HPDE6-E6E7 (cell line): ENCODE data around the gene ADAMTSL2.
A peak's percentile ranks its signal among the peaks of the same experiment; 100 is the strongest.
"Not testable (repeated sequence)": the region's sequence is repeated elsewhere in the genome, so short reads cannot be mapped to it uniquely, and the experiment has no call there.

Source experiments
- DNase-seq: peaks from one replicate; pipeline ENCODE4 v3.0.0; 2011; ENCODE audit warnings: missing footprints; ENCODE audit errors: extremely low spot score

The ADAMTSL2 gene

GRCh38 chr9:133558191-133559126 lies 24.0 kb downstream of the ADAMTSL2 start:
- peak; percentile 63 for DNase-seq

DNA sequence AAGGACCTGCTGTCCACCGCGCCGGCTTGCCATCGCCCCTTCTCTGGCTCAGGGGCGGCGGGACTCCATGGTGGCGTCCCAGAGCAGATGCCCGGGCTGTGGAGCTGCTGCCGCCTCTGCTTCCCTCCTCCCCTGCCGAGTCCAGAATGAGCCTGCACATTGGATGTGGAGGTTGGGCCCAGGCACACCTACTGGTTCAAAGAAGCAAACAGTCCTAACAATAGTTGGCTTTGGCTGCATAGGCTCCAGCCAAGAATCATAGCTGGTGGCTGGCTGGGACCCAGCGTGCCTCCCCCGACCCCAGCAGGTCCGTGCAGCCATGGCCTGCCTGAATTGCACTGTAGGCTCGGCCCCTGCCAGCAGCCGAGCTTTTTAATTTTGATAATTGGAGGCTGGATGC lies 25.8 kb downstream of the ADAMTSL2 start:
- DNase-seq, result no peak

DNA sequence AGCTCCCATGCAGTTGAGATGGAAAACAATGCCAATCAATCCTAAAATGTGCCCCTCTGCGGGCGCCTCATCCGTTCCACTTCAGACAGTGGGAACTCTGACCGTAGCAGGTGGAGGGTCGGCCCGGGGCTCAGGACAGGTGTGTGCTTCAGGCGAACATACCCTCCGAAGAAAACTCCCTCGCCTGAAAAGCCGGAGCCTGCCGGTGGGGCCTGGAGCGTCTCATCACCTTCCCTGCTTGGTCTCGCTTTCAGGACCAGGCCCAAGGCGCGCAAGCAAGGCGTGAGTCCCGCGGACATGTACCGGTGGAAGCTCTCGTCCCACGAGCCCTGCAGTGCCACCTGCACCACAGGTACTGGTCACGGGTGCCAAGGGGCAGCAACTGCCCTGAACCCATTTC lies 26.4 kb downstream of the ADAMTSL2 start:
- DNase-seq, result no peak

GRCh38 chr9:133561976-133562554 lies 27.6 kb downstream of the ADAMTSL2 start:
- DNase-seq, result no peak

DNA sequence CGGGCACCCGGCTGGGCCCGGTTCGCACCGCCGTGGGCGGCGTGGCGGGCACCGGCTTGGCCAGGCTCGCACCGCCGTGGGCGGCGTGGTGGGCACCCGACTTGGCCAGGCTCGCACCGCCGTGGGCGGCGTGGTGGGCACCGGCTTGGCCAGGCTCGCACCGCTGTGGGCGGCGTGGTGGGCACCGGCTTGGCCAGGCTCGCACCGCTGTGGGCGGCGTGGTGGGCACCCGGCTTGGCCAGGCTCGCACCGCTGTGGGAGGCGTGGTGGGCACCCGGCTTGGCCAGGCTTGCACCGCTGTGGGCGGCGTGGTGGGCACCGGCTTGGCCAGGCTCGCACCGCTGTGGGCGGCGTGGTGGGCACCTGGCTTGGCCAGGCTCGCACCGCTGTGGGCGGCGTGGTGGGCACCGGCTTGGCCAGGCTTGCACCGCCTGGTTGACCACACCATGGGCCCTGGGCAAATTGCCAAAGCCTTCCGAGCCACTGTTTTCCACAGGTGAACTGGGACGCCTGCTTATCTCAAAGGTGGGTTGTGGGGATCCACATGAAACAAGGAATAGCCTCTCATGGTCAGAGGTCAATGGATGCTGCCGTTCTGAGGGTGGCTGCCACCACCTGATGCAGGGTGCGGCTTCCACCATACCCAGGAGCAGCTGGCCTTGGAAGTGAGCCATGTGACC lies 28.2 kb downstream of the ADAMTSL2 start:
- DNase-seq, result no peak

DNA sequence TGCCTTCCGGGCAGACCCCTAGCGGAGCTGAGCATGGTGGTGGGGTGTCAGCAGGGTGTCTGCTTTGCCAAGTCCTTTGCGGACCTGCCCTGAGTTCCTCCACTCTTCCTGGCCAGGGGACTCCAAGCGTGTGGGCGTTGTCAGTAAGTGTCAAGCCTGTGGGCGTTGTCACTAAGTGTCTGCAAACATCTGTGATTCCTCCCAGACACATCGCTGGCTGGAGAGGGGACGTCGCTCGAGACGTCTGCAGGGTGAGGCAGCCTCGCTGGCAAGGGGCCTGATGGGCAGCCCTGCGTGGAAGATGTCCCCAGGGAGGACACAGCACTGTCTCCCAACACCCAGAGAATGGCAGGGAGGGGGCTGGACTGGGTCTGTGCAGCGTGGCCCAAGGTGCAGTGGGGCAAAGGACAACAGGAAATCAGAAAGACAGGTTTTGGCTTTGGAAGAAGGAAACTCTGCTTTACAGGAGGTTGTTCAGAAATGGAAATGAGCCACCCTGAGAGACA lies 28.8 kb downstream of the ADAMTSL2 start:
- no peak for DNase-seq

DNA sequence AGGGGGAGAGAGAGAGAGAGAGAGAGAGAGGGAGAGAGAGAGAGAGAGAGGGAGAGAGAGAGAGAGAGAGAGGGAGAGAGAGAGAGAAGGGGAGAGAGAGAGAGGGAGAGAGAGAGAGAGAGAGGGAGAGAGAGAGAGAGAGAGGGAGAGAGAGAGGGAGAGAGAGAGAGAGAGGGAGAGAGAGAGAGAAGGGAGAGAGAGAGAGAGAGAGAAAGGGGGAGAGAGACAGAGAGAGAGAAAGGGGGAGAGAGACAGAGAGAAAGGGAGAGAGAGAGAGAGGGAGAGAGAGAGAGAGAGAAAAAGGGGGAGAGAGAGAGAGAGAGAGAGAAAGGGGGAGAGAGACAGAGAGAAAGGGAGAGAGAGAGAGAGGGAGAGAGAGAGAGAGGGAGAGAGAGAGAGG lies 29.3 kb downstream of the ADAMTSL2 start:
- DNase-seq, result not testable (repeated sequence)

DNA sequence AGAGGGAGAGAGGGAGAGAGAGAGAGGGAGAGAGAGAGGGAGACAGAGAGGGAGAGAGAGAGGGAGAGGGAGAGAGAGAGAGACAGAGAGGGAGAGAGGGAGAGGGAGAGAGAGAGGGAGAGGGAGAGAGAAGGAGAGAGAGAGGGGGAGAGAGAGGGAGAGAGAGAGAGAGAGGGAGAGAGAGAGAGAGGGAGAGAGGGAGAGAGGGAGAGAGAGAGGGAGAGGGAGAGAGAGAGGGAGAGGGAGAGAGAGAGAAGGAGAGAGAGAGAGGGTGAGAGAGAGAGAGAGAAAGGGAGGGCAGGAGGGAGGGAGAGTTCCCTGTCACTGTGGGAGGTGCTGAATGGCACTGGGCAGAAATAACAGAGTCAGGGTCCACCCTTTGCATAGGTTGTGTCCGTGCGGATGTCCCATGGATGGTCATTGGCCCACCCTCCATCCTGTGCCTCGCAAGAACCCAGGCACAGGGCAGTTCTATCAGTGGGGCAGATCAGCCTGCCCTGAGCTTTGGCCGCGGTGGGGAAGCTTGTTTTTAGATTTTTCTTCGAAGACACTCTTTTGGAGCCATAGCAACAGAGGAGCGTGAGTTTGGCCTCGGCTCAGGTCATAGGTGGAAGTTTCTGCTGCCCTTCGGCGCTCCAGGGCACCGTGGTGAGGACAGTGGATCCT lies 30.1 kb downstream of the ADAMTSL2 start:
- no peak for DNase-seq

DNA sequence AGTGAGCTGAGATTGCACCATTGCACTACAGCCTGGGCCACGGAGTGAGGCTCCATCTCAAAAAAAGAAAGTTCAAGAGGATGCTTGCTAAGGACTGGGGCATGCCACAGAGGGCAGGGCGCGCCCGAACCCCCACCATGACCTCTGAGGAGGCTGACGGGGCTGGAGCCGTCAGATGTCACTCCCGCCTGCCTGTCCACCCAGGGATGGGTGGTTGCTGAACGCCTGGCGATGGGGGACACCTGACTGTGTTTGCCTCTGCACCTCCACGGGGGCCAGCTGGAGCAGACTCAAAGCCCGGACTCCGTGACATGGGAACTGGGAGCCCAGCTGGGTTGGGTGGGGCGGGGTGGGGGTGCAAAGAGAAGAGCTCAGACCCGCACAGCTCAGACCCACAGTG lies 31.9 kb downstream of the ADAMTSL2 start:
- no peak for DNase-seq

- DNase-seq, result no peak
These were observed 32.3 kb downstream of the ADAMTSL2 start for GRCh38 chr9:133566817-133567216.

DNA sequence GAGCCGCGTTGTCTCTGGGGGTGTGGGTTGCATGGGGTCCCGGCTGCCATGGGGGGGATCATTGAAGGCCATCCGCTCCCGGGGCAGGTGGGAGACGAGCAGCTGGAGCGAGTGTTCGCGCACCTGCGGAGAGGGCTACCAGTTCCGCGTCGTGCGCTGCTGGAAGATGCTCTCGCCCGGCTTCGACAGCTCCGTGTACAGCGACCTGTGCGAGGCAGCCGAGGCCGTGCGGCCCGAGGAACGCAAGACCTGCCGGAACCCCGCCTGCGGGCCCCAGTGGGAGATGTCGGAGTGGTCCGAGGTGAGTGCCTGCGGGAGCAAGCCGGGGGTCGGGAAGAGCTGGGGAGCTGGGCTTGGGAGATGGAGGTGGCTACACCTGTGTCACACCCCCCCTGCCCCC lies 33.7 kb downstream of the ADAMTSL2 start:
- no peak for DNase-seq

DNA sequence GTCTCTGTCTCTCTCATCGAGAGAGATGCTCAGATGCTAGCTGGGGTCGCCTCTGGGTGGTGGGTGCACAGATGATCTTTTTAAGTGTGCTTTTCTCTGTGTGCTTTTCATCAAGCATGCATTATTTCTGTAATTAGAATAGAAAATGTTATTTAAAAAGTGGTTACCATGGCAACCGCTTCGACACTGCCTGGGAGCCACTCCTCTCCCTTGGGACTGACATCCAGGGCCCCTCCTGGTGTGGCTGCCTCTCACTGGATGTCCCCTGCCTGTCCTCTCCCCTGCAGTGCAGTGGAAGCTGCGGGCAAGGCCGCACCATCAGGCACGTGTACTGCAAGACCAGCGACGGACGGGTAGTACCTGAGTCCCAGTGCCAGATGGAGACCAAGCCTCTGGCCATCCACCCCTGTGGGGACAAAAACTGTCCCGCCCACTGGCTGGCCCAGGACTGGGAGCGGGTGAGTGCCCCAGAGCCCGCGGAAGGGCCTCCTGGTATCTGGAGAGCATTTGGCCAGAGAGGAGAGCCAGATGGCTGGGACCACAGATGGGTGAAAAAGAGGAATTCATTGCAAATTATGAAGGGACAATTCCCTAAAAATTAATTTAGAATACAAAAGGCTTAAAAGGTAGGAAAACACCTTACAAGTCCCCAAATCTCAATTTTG lies 34.7 kb downstream of the ADAMTSL2 start:
- DNase-seq, result no peak

- DNase-seq, result no peak
These were observed 35.6 kb downstream of the ADAMTSL2 start for GRCh38 chr9:133569891-133570690.

- no peak for DNase-seq
These were observed 36.2 kb downstream of the ADAMTSL2 start for GRCh38 chr9:133570691-133571080.

GRCh38 chr9:133571391-133571890 lies 36.9 kb downstream of the ADAMTSL2 start:
- DNase-seq, result no peak

GRCh38 chr9:133571896-133572595 lies 37.5 kb downstream of the ADAMTSL2 start:
- no peak for DNase-seq

GRCh38 chr9:133572821-133573361 lies 38.4 kb downstream of the ADAMTSL2 start:
- no peak for DNase-seq

DNA sequence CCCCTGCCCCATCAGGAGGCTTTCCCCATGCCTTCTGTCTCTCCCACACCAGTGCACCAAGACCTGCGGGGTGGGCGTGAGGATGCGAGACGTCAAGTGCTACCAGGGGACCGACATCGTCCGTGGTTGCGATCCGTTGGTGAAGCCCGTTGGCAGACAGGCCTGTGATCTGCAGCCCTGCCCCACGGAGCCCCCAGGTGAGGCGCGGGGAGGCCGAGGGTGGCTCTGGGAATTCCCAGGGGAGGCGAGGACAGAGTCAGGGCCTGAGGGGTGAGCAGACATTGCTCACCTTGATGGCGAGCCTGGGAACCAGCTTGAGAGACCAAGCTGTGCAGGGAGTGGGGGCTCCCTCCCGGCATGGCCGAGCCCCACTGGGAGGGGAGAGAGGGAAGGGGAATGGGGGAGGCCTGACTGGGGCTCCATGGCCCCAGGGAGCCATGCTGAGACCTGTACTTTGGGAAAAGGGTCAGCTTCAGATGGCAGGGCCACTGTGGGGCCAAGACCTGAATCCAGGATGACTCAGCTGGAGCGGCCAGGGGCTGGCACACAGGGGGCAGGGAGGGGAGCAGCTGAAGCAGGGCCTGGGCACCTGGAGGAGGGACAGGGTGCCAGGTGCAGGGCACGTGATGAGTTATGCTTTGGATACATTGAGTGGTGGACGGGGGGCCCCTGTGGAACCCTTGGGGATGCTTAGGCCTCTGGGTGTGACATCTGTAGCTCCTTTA lies 39.4 kb downstream of the ADAMTSL2 start:
- no peak for DNase-seq

DNA sequence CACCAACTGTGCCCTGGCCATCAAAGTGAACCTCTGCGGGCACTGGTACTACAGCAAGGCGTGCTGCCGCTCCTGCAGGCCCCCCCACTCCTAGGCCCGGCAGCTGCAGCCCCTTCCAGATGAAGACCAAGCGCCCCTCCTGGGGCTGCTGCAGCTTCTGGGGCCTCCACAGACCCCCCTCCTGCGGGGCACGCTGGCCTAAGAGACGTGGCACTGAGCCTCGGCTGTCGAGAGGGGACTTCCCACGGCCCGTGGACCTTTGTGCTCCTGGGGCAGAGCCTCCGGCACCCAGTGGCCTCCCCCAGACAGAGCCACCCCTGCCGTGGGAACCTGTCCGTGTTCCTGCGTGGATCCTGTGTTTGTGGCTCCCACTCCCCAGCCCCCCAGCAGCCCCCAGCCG lies 40.3 kb downstream of the ADAMTSL2 start:
- no peak for DNase-seq
